Ishikawa (cell line): ENCODE data around the gene CTPS2.

Experiments
- CEBPB ChIP-seq: IDR thresholded peaks from 2 replicates; pipeline ENCODE4 v1.6.1; 2012
- CREB1 ChIP-seq: IDR thresholded peaks from 2 replicates; pipeline ENCODE4 v1.6.1; 2012; ENCODE audit warnings: low read depth
- EGR1 ChIP-seq: IDR thresholded peaks from 2 replicates; pipeline ENCODE4 v1.6.1; 2012
- EP300 ChIP-seq: IDR thresholded peaks from 2 replicates; pipeline ENCODE4 v1.6.1; 2012; ENCODE audit warnings: borderline replicate concordance
- FOXM1 ChIP-seq: IDR thresholded peaks from 2 replicates; pipeline ENCODE4 v1.6.1; 2012; ENCODE audit warnings: low read depth, borderline replicate concordance
- MAX ChIP-seq: IDR thresholded peaks from 2 replicates; pipeline ENCODE4 v1.6.1; 2012
- NFIC ChIP-seq: IDR thresholded peaks from 2 replicates; pipeline ENCODE4 v1.6.1; 2012
- RAD21 ChIP-seq: IDR thresholded peaks from 2 replicates; pipeline ENCODE4 v1.6.1; 2012; ENCODE audit warnings: low read depth
- REST ChIP-seq: IDR thresholded peaks from 2 replicates; pipeline ENCODE4 v1.6.1; 2012; ENCODE audit warnings: low read depth, mild to moderate bottlenecking
- TAF1 ChIP-seq: IDR thresholded peaks from 2 replicates; pipeline ENCODE4 v1.6.1; 2012; ENCODE audit warnings: low read depth, mild to moderate bottlenecking
- TCF12 ChIP-seq: IDR thresholded peaks from 2 replicates; pipeline ENCODE4 v1.6.1; 2012; ENCODE audit warnings: low read depth
- TEAD4 ChIP-seq: IDR thresholded peaks from 2 replicates; pipeline ENCODE4 v1.6.1; 2012
- USF1 ChIP-seq: IDR thresholded peaks from 2 replicates; pipeline ENCODE4 v1.6.1; 2012
- YY1 ChIP-seq: IDR thresholded peaks from 2 replicates; pipeline ENCODE4 v1.6.1; 2012; ENCODE audit warnings: low read depth
- ZBTB7A ChIP-seq: IDR thresholded peaks from 2 replicates; pipeline ENCODE4 v1.6.1; 2012; ENCODE audit warnings: low read depth

CTPS2 gene

GRCh38 chrX:16718824-16719333, 6.4 kb upstream of the CTPS2 start:
- TF ChIP-seq RAD21: no peak
- TF ChIP-seq ZBTB7A: no peak
- TF ChIP-seq MAX: no peak
- no peak for TF ChIP-seq REST
- no peak for TF ChIP-seq TEAD4
- no peak for TF ChIP-seq CEBPB
- TF ChIP-seq EGR1: no peak
- TF ChIP-seq CREB1: no peak
- no peak for TF ChIP-seq YY1
- TF ChIP-seq EP300: no peak
- TF ChIP-seq USF1: no peak
- no peak for TF ChIP-seq FOXM1
- no peak for TF ChIP-seq NFIC
- no peak for TF ChIP-seq TCF12
- TF ChIP-seq TAF1: no peak

GRCh38 chrX:16714504-16714903, 2.0 kb upstream of the CTPS2 start:
- TF ChIP-seq YY1: no peak
- no peak for TF ChIP-seq TCF12
- TF ChIP-seq FOXM1: no peak
- TF ChIP-seq EP300: no peak

- TF ChIP-seq ZBTB7A: peak; percentile 75; the same call in 1 of the 2 replicates
- no peak for TF ChIP-seq TEAD4
Measured at GRCh38 chrX:16711893-16712547, 449 bp downstream of the CTPS2 start.

GRCh38 chrX:16711219-16711811, 1.2 kb downstream of the CTPS2 start:
- no peak for TF ChIP-seq TAF1
- TF ChIP-seq CEBPB: no peak
- no peak for TF ChIP-seq USF1
- no peak for TF ChIP-seq FOXM1
- no peak for TF ChIP-seq TEAD4
- TF ChIP-seq CREB1: no peak

- no peak for TF ChIP-seq ZBTB7A
- TF ChIP-seq EP300: no peak
- TF ChIP-seq EGR1: no peak
- no peak for TF ChIP-seq REST
- TF ChIP-seq CEBPB: no peak
- TF ChIP-seq FOXM1: no peak
Measured at GRCh38 chrX:16708016-16708415, 4.5 kb downstream of the CTPS2 start.

GRCh38 chrX:16705370-16705769, 7.1 kb downstream of the CTPS2 start:
- TF ChIP-seq TCF12: no peak
- TF ChIP-seq CREB1: no peak
- no peak for TF ChIP-seq NFIC
- no peak for TF ChIP-seq ZBTB7A
- no peak for TF ChIP-seq TEAD4
- TF ChIP-seq REST: no peak
- TF ChIP-seq MAX: no peak
- TF ChIP-seq USF1: no peak
- no peak for TF ChIP-seq EGR1
- no peak for TF ChIP-seq YY1
- TF ChIP-seq EP300: no peak
- TF ChIP-seq FOXM1: no peak
- TF ChIP-seq CEBPB: no peak
- TF ChIP-seq RAD21: no peak
- TF ChIP-seq TAF1: no peak
